SK-N-SH (cell line): ENCODE measurements around the gene HOXA4. TPM values are rescaled to one million over a fixed set of nuclear protein-coding genes. Genes with fewer than 3 reads are reported as not detected.

Experiments
- CTCF ChIA-PET: fragments of 300-600, 350-600 bp; formaldehyde crosslinking; extraction: SDS; loops from one replicate; lab custom pipeline; 2021; lab: Yijun Ruan, JAX
- POLR2A ChIA-PET: fragments of 350-600 bp; sonication (Branson Sonifier 250); formaldehyde crosslinking; extraction: SDS; loops from one replicate; lab custom pipeline; 2020; ENCODE audit warnings: antibody characterized with exemption, inconsistent platforms; lab: Yijun Ruan, JAX
- DNase-seq: peaks from one replicate; pipeline ENCODE4 v3.0.0; 2012
- H2AFZ ChIP-seq: fragments of 200-600 bp; sonication (generic); 2 replicates; pipeline ENCODE4 v1.8.1; 2016; ENCODE audit warnings: antibody characterized with exemption, mild to moderate bottlenecking, low read depth
- H3F3A ChIP-seq: fragments of 200-600 bp; sonication (generic); replicated peaks from 2 replicates; pipeline ENCODE3; 2016; ENCODE audit warnings: antibody characterized with exemption, mild to moderate bottlenecking; ENCODE audit not compliant: insufficient read depth
- H3K27ac ChIP-seq, 2 experiments: fragments of 200-500 bp in 1 of 2; fragments of 200-600 bp in 1 of 2; sonication (Bioruptor generic) in 1 of 2; sonication (generic), shearing (Covaris generic) in 1 of 2; 2 replicates each; pipeline versions ENCODE4 v1.5.1 to v1.6.1; 2014 to 2016; ENCODE audit warnings: low read depth in 2 of 2, inconsistent platforms in 1 of 2, low read length in 1 of 2, mild to moderate bottlenecking in 1 of 2, mixed read lengths in 1 of 2
- H3K27me3 ChIP-seq: fragments of 200-600 bp; sonication (generic), shearing (Covaris generic); 2 replicates; pipeline ENCODE4 v1.6.1; 2016; ENCODE audit warnings: mixed run types; ENCODE audit not compliant: insufficient read depth
- H3K36me3 ChIP-seq, 2 experiments: fragments of 200-500 bp in 1 of 2; fragments of 200-600 bp in 1 of 2; sonication (Bioruptor generic) in 1 of 2; sonication (generic) in 1 of 2; replicated peaks in 1 of 2; 2 replicates each; pipeline versions ENCODE3 to v1.5.1; 2014 to 2016; ENCODE audit warnings: low read length in 1 of 2, mild to moderate bottlenecking in 1 of 2; ENCODE audit not compliant: insufficient read depth in 2 of 2, control insufficient read depth in 1 of 2
- H3K4me1 ChIP-seq, 2 experiments: fragments of 200-500 bp in 1 of 2; fragments of 200-600 bp in 1 of 2; sonication (Bioruptor generic) in 1 of 2; sonication (generic), shearing (Covaris generic) in 1 of 2; 2 replicates each; pipeline versions ENCODE4 v1.5.1 to v1.6.1; 2014 to 2016; ENCODE audit warnings: low read depth in 1 of 2, low read length in 1 of 2, mixed run types in 1 of 2; ENCODE audit not compliant: insufficient read depth in 2 of 2, control insufficient read depth in 1 of 2
- H3K4me2 ChIP-seq: fragments of 200-600 bp; sonication (generic), shearing (Covaris generic); 2 replicates; pipeline ENCODE4 v1.6.1; 2017; ENCODE audit warnings: mixed run types
- H3K4me3 ChIP-seq, 2 experiments: fragments of 200-500 bp in 1 of 2; fragments of 200-600 bp in 1 of 2; sonication (Bioruptor generic) in 1 of 2; sonication (generic), shearing (Covaris generic) in 1 of 2; 2 replicates each; pipeline versions ENCODE4 v1.5.1 to v1.8.1; 2014 to 2016; ENCODE audit warnings: low read depth in 2 of 2, inconsistent platforms in 1 of 2, low read length in 1 of 2, mild to moderate bottlenecking in 1 of 2, mixed read lengths in 1 of 2, moderate library complexity in 1 of 2
- H3K79me2 ChIP-seq: fragments of 200-600 bp; sonication (generic); 2 replicates; pipeline ENCODE4 v1.8.1; 2017; ENCODE audit warnings: mild to moderate bottlenecking; ENCODE audit not compliant: insufficient read depth
- H3K9ac ChIP-seq: fragments of 200-600 bp; sonication (generic); 2 replicates; pipeline ENCODE4 v1.6.1; 2017; ENCODE audit warnings: mixed run types
- H3K9me2 ChIP-seq: fragments of 200-600 bp; sonication (generic); 2 replicates; pipeline ENCODE4 v1.6.1; 2017; ENCODE audit warnings: mixed run types
- H3K9me3 ChIP-seq: fragments of 200-600 bp; sonication (generic); 2 replicates; pipeline ENCODE4 v1.6.1; 2017; ENCODE audit warnings: mixed run types, mild to moderate bottlenecking, moderate library complexity
- H4K20me1 ChIP-seq: fragments of 200-600 bp; sonication (generic); 2 replicates; pipeline ENCODE4 v1.6.1; 2017; ENCODE audit warnings: mild to moderate bottlenecking, mixed run types; ENCODE audit not compliant: insufficient read depth
- CHD2 ChIP-seq: fragments of 150-350 bp; IDR thresholded peaks from 2 replicates; pipeline ENCODE4 v1.6.1; 2018; ENCODE audit warnings: low read length; ENCODE audit not compliant: partially characterized antibody
- ELF1 ChIP-seq: IDR thresholded peaks from 2 replicates; pipeline ENCODE4 v1.4.0; 2012
- EP300 ChIP-seq, 2 experiments: IDR thresholded peaks; 2 replicates each; pipeline versions ENCODE4 v1.4.0 to v1.6.1; 2012; ENCODE audit warnings: borderline replicate concordance in 1 of 2, low read depth in 1 of 2, low read length in 1 of 2
- EZH2phosphoT487 ChIP-seq: fragments of 200-600 bp; sonication (generic); IDR thresholded peaks from 2 replicates; pipeline ENCODE4 v1.6.1; 2017; ENCODE audit warnings: low read depth, mixed run types, mild to moderate bottlenecking, antibody characterized with exemption, moderate library complexity, borderline replicate concordance
- GABPA ChIP-seq: IDR thresholded peaks from 2 replicates; pipeline ENCODE4 v1.4.0; 2012; ENCODE audit warnings: low read depth, mild to moderate bottlenecking
- GATA2 ChIP-seq: sonication (generic); formaldehyde crosslinking; IDR thresholded peaks from 2 replicates; pipeline ENCODE4 v1.5.0; 2020; ENCODE audit warnings: mild to moderate bottlenecking, missing genetic modification reagents
- IRF3 ChIP-seq: fragments of 150-350 bp; IDR thresholded peaks from 2 replicates; pipeline ENCODE4 v1.6.1; 2016; ENCODE audit warnings: mild to moderate bottlenecking, low read depth, low read length
- MAX ChIP-seq: IDR thresholded peaks from 2 replicates; pipeline ENCODE4 v1.4.0; 2012; ENCODE audit warnings: low read depth
- MEF2A ChIP-seq: IDR thresholded peaks from 2 replicates; pipeline ENCODE4 v1.4.0; 2012; ENCODE audit warnings: low read depth, borderline replicate concordance
- MXI1 ChIP-seq: IDR thresholded peaks from 2 replicates; pipeline ENCODE4 v1.6.1; 2012; ENCODE audit warnings: mild to moderate bottlenecking, low read depth, low read length, improper control_type of control experiment
- NFIC ChIP-seq: IDR thresholded peaks from 2 replicates; pipeline ENCODE4 v1.4.0; 2012; ENCODE audit warnings: borderline replicate concordance
- NRF1 ChIP-seq: IDR thresholded peaks from 2 replicates; pipeline ENCODE4 v1.6.1; 2012; ENCODE audit warnings: low read depth, mild to moderate bottlenecking, low read length
- PBX3 ChIP-seq: IDR thresholded peaks from 2 replicates; pipeline ENCODE4; 2012
- RFX5 ChIP-seq: IDR thresholded peaks from 2 replicates; pipeline ENCODE4 v1.6.1; 2012; ENCODE audit warnings: mild to moderate bottlenecking, improper control_type of control experiment, low read length
- TAF1 ChIP-seq: IDR thresholded peaks from 2 replicates; pipeline ENCODE4 v1.6.1; 2012; ENCODE audit warnings: low read depth, mild to moderate bottlenecking, low read length, moderate library complexity, borderline replicate concordance
- TEAD4 ChIP-seq: IDR thresholded peaks from 2 replicates; pipeline ENCODE4 v1.4.0; 2012; ENCODE audit warnings: mild to moderate bottlenecking, borderline replicate concordance; ENCODE audit not compliant: insufficient read depth
- USF2 ChIP-seq: fragments of 150-350 bp; IDR thresholded peaks from 2 replicates; pipeline ENCODE4 v1.6.1; 2017; ENCODE audit warnings: antibody characterized with exemption, low read length, low read depth, borderline replicate concordance
- YY1 ChIP-seq: IDR thresholded peaks from 2 replicates; pipeline ENCODE4 v1.4.0; 2012; ENCODE audit warnings: low read depth, mild to moderate bottlenecking
- ZBTB33 ChIP-seq: IDR thresholded peaks from 2 replicates; pipeline ENCODE4 v1.4.0; 2012; ENCODE audit warnings: low read depth, borderline replicate concordance
- WGBS: methylation state at CpG from one replicate; pipeline ENCODE4 v1.1.6; 2017; ENCODE audit warnings: low lambda C conversion rate; 5-methylcytosine and 5-hydroxymethylcytosine counted together
- polyA plus RNA-seq, 3 experiments: library from polyadenylated mRNA; depleted of rRNA; stranded (reverse); fragments of >200 nt; gene quantifications; 2 replicates each; pipeline ENCODE4 v1.2.3, GENCODE V29; 2012
- TF ChIP-seq, protein P1 (sequence below): IDR thresholded peaks from 2 replicates; pipeline ENCODE4 v1.4.0; 2012; ENCODE audit warnings: low read depth, borderline replicate concordance

Gene HOXA4
- polyA plus RNA-seq, 1 of the 3 experiments (the other 2 are of a cell fraction), result not detected

GRCh38 chr7:27153526-27153925 is 23.0 kb upstream of the HOXA4 start:
- ChIA-PET POLR2A (no interaction called here), CTCF (interaction anchor here (0.6 to 11.7 kb wide), 6 partner anchors 5 to 1257 kb away, joined by 3 to 270 read pairs (median 8); partner anchors contain the start of genes HOXA3, HOXA5, HOXA6 and HOXA7)
- 38% methylated on average over 3 of the region's 3 CpGs for WGBS
- no peaks in the 10 kb centered on the region for H3K9me2 ChIP-seq
- peaks cover 6% of the 10 kb centered on the region; the same call in 1 of the 2 replicates for H4K20me1 ChIP-seq
- peak; percentile 24 for DNase-seq
- peaks cover 0 to 9% of the 10 kb centered on the region in 2 experiments; a peak in 1 of 4 replicates for H3K4me1 ChIP-seq
- no peak overlapping the region for H3K4me3 ChIP-seq
- H3K27me3 ChIP-seq, result peaks cover 100% of the 10 kb centered on the region
- H3K36me3 ChIP-seq, result no peaks in the 10 kb centered on the region
- no peaks in the 10 kb centered on the region for H3K9me3 ChIP-seq
- TF ChIP-seq PBX3 (no peak), YY1 (no peak), EZH2phosphoT487 (no peak), GABPA (no peak), EP300 (IDR thresholded peaks at IDR 0.05; ENCODE audit: borderline replicate concordance in 1 of 2, low read depth in 1 of 2, low read length in 1 of 2) (no peak), MEF2A (no peak), MAX (no peak), NFIC (no peak), MXI1 (no peak), IRF3 (no peak), NRF1 (no peak)
- TF ChIP-seq, all 33 proteins: peak for 0
- H3K79me2 ChIP-seq, result no peaks in the 10 kb centered on the region
- no peaks in the 10 kb centered on the region for H3F3A ChIP-seq
- H3K27ac ChIP-seq, result no peak overlapping the region
- no peak overlapping the region for H3K4me2 ChIP-seq
- no peak overlapping the region for H3K9ac ChIP-seq
- H2AFZ ChIP-seq, result no peak overlapping the region

- H3F3A ChIP-seq, result no peaks in the 10 kb centered on the region
- 20% methylated on average over 22 of the region's 22 CpGs for WGBS
- no peak overlapping the region for H3K4me3 ChIP-seq
- peaks cover 0 to 9% of the 10 kb centered on the region in 2 experiments; a peak in 1 of 4 replicates for H3K4me1 ChIP-seq
- H2AFZ ChIP-seq, result no peak overlapping the region
- H4K20me1 ChIP-seq, result peaks cover 6% of the 10 kb centered on the region; the same call in 1 of the 2 replicates
- CTCF ChIA-PET, result interaction anchor here (0.6 to 11.7 kb wide), 12 partner anchors 5 to 504 kb away, joined by 3 to 270 read pairs (median 6); partner anchors contain the start of genes HOXA10, HOXA3, HOXA5 and HOXA6
- H3K79me2 ChIP-seq, result no peaks in the 10 kb centered on the region
- DNase-seq, result peak; percentile 43
- peaks cover 100% of the 10 kb centered on the region for H3K27me3 ChIP-seq
- H3K27ac ChIP-seq, result no peak overlapping the region
- H3K36me3 ChIP-seq, result no peaks in the 10 kb centered on the region
- no peak overlapping the region for H3K9ac ChIP-seq
- no peaks in the 10 kb centered on the region for H3K9me2 ChIP-seq
- H3K4me2 ChIP-seq, result no peak overlapping the region
- POLR2A ChIA-PET, result no interaction called here
- H3K9me3 ChIP-seq, result no peaks in the 10 kb centered on the region
- no peak for TF ChIP-seq USF2
- TF ChIP-seq TEAD4, result no peak
- TF ChIP-seq GATA2, result no peak
- TF ChIP-seq CHD2, result no peak
- TF ChIP-seq EP300 (IDR thresholded peaks at IDR 0.05; ENCODE audit: borderline replicate concordance in 1 of 2, low read depth in 1 of 2, low read length in 1 of 2), result no peak
- TF ChIP-seq MEF2A, result no peak
- no peak for TF ChIP-seq MAX
- no peak for TF ChIP-seq EZH2phosphoT487
- no peak for TF ChIP-seq TAF1
- TF ChIP-seq, protein P1, sequence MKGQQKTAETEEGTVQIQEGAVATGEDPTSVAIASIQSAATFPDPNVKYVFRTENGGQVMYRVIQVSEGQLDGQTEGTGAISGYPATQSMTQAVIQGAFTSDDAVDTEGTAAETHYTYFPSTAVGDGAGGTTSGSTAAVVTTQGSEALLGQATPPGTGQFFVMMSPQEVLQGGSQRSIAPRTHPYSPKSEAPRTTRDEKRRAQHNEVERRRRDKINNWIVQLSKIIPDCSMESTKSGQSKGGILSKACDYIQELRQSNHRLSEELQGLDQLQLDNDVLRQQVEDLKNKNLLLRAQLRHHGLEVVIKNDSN, result no peak
- no peak for TF ChIP-seq RFX5
- TF ChIP-seq ELF1, result no peak
- TF ChIP-seq ZBTB33, result no peak
Measured at GRCh38 chr7:27152816-27153442, 22.4 kb upstream of the HOXA4 start.
